NCI-H69 (cell line): ENCODE measurements around the gene RUNX3.
"Not testable (repeated sequence)": the region's sequence is repeated elsewhere in the genome, so short reads cannot be mapped to it uniquely, and the experiment has no call there.

Experiments used
- DNase-seq: peaks from one replicate; lab custom pipeline; 2025; lab: John Stamatoyannopoulos, UW

Gene RUNX3

DNA sequence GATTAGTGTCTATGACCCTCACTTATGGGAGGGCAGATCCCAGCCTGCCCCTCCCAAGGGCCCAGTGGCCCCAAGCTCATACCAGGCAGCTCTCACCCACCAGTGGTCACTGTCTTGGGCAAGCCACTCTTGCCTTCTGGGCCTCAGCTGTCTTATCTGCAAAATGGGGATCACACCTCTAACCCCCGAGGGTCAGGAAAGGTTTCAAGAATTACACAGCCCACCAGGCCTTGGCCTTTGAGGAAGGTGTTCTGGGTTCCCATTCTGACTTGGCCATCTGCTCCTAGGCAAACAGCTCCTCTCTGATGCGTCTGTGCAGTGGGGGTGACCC is 16.8 kb downstream of the RUNX3 start:
- no peak for DNase-seq

GRCh38 chr1:24912376-24913273 is 17.5 kb downstream of the RUNX3 start:
- DNase-seq = no peak

DNA sequence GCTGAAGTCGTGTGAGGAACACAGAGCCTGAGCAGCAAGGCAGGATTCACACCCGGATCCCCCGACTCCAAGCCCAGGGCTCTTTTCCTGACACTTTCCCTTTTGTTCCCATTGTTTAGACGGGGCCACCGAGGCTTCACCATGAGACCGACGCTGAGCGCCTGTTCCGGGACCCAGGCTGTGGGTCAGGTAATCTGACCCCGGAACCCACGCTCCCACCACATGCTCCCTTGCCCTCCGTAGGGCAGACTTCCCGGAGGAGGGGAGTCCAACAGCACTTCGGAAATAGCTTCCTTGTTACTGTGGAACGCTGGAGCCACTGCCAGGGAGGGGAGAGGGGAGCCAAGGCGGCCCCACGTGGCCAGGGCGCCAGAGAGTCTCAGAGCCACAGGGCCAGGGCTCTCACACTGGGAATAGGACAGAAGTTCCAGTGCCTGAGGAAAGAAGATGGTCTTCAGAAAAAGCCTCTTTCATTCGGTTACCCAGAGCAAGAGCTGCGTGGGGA is 18.4 kb downstream of the RUNX3 start:
- DNase-seq = no peak

DNA sequence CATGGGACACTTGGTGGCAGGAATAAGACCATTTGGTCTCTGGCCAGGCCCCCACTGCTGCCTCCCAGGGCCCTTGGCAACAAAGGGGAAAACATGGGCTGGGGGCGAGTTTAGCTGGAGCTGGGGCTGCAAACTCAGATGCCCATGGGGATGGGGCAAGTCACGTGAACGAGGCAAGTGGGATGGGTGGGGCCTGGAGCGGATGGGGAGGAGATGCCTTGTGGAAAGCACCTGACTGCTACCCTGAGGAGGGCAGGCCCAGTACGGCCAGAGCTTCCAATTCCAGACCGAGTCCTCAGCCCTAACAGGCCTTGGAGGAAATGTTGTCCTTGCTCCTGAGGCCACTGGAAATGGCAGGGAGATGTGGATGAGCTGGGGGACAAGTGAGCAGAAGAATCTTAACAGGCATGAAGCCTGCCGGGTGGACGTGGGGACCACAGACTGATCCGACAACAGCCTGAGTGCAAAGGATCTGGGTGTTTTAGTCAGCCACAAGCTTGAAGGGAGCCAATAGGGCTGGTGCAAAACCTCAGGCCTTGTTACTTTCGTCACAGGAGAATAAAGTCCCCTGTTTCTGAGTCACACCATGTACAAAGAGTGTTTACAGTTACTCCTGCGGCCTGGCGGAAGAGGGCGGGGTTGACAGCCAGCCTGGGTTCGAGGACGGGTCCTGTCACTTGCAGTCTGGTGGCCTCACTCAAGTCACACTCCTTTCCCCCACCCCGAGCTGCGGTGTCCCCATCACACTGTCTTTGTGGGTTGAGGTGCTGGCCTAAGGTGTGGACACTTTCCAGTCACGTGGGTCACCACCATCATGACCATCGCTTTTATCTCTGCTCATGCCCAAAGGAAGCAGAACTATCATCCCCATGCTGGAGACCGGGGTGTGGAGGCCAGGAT is 19.1 kb downstream of the RUNX3 start:
- DNase-seq = no peak

DNA sequence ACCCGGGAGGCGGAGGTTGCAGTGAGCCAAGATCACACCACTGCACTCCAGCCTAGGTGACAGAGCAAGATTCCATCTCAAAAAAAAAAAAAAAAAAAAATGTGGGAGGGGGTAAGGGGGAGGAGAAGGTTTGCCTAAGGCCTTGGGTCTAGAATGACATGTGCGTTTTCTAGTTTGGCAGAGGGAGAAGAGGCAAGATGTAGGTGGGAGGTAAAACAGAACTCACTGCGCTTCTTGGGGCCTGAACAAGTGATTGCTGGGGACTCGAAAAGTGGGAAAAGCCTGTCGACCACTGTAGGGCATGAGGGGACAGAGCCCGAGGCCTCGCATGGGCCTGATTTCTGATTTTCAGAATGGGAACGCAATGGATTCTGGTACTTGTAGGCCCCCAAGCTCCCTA is 19.9 kb downstream of the RUNX3 start:
- no peak for DNase-seq

DNA sequence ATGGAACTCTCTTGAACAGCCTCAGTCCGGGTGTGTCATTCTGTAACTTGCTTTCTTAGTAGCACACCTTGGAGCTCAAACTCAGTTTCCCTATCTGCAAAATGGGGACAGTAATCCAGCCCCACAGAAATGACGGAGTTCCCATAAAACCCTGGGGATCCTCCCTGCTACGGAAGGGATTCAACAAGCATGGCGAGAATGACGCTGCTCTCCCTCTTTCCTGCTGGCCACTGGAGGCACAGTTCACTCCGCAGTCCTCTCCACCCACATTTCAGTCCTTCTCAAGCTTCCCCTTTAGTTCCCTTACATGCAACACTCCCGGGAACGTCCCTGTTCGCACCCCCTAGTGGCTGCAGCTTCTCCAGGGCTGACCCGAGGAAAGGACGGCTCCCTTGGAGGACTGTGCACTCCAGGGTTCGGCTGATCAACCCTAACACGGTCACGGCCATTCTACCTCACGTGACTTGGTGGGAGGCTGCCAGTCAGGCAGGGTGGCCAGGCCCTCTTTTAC is 20.6 kb downstream of the RUNX3 start:
- DNase-seq = peak; percentile 2

DNA sequence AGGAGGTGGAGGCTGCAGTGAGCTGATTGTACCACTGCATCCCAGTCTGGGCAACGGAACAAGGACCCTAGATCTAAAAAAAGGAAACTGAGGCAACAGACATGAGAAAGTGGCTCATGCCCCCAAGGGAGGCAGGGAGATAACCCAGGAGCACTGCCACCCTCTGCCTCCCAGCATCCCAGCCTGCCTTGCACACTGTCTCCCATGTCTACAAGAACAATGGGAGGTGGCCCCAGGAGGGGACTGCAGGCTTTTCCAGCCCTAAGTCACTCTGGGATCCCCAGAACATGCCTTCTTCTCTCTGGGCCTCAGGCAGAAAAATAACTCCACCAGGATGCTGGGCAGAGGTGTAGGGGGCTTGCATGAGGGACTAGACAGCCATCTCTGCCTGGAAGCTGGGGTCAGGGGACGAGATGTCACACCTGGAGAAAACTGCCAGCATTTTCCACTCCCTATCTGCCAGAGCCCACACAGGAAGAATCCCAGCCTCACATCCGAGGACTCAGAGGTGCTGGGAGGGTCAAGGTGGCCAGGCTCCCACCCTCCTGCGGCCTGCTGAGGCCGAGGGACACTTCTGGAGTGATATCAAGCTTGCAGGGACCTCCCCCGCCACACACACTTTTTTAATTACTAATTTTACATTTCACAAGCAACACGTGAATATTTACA is 21.4 kb downstream of the RUNX3 start:
- no peak for DNase-seq

GRCh38 chr1:24907587-24908294 is 22.3 kb downstream of the RUNX3 start:
- not testable (repeated sequence) for DNase-seq

DNA sequence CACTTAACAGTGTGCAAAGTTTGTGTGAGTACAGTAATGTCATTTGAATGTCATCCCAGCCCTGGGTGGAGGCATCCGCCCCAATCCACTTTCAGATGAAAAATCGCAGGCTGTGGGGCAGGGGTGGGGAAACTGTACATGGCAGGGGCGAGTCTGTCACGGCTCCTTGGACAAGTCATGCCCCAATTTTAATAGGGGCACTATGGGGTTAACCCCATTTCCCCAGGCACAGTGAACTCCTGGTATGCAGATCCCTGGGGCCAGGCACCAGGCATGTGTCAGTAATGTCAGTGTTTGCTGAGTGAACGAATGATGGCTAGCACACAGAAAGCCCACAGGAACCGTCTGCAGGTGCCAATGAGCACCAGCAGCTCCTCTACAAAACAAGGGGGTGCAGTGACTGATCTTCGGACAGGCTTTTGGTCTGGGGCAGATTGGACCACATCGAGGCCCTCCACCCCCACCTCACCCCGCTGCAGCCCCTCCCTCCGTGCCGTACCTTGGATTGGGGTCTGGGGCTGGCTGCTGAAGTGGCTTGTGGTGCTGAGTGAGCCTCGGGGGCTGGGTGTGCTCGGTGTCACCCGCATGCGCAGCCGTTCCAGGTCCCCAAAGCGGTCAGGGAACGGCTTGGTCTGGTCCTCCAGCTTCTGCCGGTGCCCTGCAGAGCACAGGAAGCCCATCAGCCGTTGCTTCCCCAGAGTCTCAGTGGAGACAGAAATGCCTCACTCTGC is 23.2 kb downstream of the RUNX3 start:
- DNase-seq = no peak

- DNase-seq = no peak
Observed at GRCh38 chr1:24905979-24906720, 23.9 kb downstream of the RUNX3 start.

- DNase-seq = no peak
Observed at GRCh38 chr1:24905355-24905978, 24.6 kb downstream of the RUNX3 start.

DNA sequence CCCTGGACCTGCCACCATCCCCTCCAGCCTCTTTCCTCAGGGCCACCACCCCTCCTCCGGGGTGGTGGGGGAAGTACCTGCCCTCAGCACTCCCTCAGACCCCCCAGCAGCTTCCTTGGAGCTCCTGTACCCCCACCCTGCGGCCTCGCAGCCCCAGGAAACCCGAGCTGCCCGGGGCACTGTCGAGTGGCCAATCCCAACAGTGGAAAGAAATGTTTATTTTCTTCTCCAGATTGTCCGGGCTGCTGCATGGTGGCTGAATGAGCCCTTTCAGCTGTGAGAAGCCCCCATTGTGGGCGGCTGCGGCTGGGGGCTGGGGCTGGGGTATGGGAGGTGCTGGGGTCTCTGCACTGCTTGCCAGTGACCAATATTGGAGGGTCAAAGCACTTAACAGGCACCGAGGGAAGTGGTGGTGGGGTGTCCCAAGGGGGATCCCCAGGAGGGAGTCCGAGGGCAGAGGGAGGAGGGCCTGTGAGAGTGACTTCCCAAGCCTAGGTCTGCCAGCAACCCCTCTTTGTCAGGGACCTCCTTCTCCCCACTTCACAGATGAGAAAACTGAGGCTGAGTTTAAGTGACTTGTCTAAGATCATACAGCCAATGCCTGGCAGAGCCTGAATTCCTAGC is 25.2 kb downstream of the RUNX3 start:
- DNase-seq = no peak

GRCh38 chr1:24903955-24904730 is 25.9 kb downstream of the RUNX3 start:
- DNase-seq = no peak

- no peak for DNase-seq
Observed at GRCh38 chr1:24903560-24903954, 26.5 kb downstream of the RUNX3 start.

GRCh38 chr1:24903011-24903461 is 27.0 kb downstream of the RUNX3 start:
- no peak for DNase-seq

DNA sequence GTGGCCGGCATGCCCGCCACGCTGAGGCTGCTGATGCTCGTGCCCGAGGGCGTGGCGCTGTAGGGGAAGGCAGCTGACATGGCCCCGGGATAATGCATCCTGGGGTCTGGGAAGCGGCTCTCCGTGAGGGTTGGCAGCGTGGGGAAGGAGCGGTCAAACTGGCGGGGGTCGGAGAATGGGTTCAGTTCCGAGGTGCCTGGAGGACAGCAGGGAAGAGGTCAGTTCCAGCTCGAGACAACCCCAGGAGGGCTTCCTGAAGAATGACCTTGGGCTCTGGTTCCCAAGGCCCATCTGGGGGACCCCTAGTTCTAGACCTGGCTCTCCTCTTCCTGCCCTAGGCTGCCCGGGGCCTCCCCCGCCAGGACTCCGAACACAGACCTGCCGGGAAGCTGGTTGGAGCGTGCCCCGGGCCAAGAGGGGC is 27.6 kb downstream of the RUNX3 start:
- no peak for DNase-seq

DNA sequence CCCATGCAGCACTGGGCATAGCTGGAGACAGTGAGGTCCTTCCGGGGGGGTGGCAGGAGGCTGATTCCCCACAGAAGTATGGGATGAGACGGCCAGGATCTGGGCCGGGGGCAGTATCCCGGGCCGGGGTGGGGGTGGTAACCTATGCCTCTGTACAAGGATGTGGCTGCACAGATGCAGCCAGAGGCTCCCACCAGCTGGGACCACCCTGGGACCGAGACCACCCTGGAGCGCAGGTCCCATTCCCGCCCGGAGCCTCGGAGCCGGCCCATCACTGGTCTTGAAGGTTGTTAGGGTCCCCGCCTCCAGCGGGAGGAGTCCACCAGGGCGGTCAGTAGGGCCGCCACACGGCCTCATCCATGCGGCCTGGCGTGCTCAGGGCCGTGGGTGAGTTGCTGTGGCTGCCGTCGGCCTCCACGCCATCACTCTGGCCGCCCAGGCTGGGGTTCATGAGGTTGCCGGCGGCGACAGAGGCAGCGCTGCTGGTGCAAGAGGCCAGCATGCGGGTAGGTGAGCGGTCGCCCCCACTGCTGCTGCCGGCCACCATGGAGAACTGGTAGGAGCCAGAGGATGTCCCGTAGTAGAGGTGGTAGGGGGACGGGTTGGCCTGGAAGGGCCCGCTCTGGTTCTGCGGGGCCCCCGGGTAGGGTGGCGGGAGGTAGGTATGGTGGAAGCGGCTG is 28.1 kb downstream of the RUNX3 start:
- no peak for DNase-seq
